Measurements from ENCODE around the gene UBE2H.

Gene UBE2H

GRCh38 chr7:129783584-129783919, 169.2 kb downstream of the UBE2H start:
- H3F3A ChIP-seq (ENCODE audit: insufficient read depth, low read length): peaks cover 17% of the 10 kb centered on the region; the same call in 1 of the 2 replicates
- TF ChIP-seq, protein P1, sequence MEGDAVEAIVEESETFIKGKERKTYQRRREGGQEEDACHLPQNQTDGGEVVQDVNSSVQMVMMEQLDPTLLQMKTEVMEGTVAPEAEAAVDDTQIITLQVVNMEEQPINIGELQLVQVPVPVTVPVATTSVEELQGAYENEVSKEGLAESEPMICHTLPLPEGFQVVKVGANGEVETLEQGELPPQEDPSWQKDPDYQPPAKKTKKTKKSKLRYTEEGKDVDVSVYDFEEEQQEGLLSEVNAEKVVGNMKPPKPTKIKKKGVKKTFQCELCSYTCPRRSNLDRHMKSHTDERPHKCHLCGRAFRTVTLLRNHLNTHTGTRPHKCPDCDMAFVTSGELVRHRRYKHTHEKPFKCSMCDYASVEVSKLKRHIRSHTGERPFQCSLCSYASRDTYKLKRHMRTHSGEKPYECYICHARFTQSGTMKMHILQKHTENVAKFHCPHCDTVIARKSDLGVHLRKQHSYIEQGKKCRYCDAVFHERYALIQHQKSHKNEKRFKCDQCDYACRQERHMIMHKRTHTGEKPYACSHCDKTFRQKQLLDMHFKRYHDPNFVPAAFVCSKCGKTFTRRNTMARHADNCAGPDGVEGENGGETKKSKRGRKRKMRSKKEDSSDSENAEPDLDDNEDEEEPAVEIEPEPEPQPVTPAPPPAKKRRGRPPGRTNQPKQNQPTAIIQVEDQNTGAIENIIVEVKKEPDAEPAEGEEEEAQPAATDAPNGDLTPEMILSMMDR (IDR thresholded peaks at IDR 0.05; ENCODE audit: low read length): no peak
- TF ChIP-seq EZH2 (optimal IDR thresholded peaks at IDR 0.05; ENCODE audit: low read depth, low read length): no peak
- TF ChIP-seq EZH2phosphoT487 (IDR thresholded peaks at IDR 0.05; ENCODE audit: low read length): no peak
- no peak overlapping the region for H3K4me3 ChIP-seq (ENCODE audit: low read length)
- DNase-seq: no peak
- H4K20me1 ChIP-seq (ENCODE audit: insufficient read depth, low read length): no peaks in the 10 kb centered on the region
- no peak overlapping the region for H3K27ac ChIP-seq (ENCODE audit: low read length)
- no peak overlapping the region for H2AFZ ChIP-seq (ENCODE audit: low read length)
- H3K4me1 ChIP-seq (ENCODE audit: low read length): peaks cover 26% of the 10 kb centered on the region
- no peaks in the 10 kb centered on the region for H3K36me3 ChIP-seq (replicated peaks; ENCODE audit: insufficient read depth, low read length)
- H3K4me2 ChIP-seq (ENCODE audit: low read depth, low read length): no peak overlapping the region
- no peaks in the 10 kb centered on the region for H3K9me2 ChIP-seq (replicated peaks; ENCODE audit: insufficient read depth, low read length)
- peaks cover 49% of the 10 kb centered on the region for H3K27me3 ChIP-seq (replicated peaks; ENCODE audit: insufficient read depth, low read length)
- H3K79me2 ChIP-seq (ENCODE audit: low read length): no peaks in the 10 kb centered on the region
- H3K9me3 ChIP-seq (replicated peaks; ENCODE audit: insufficient read depth, low read length): no peaks in the 10 kb centered on the region
- H3K9ac ChIP-seq (ENCODE audit: low read length): no peak overlapping the region

- Histone ChIP-seq H3K27ac (ENCODE audit: low read length) (no peak overlapping the region), H3K79me2 (ENCODE audit: low read length) (no peaks in the 10 kb centered on the region), H3K36me3 (replicated peaks; ENCODE audit: insufficient read depth, low read length) (no peaks in the 10 kb centered on the region), H3K9me2 (replicated peaks; ENCODE audit: insufficient read depth, low read length) (no peaks in the 10 kb centered on the region), H3K27me3 (replicated peaks; ENCODE audit: insufficient read depth, low read length) (peaks cover 49% of the 10 kb centered on the region), H3K9me3 (replicated peaks; ENCODE audit: insufficient read depth, low read length) (no peaks in the 10 kb centered on the region), H3K4me2 (ENCODE audit: low read depth, low read length) (no peak overlapping the region), H3K4me1 (ENCODE audit: low read length) (peaks cover 26% of the 10 kb centered on the region), H3K4me3 (ENCODE audit: low read length) (no peak overlapping the region), H4K20me1 (ENCODE audit: insufficient read depth, low read length) (no peaks in the 10 kb centered on the region), H3F3A (ENCODE audit: insufficient read depth, low read length) (peaks cover 17% of the 10 kb centered on the region; the same call in 1 of the 2 replicates), H2AFZ (ENCODE audit: low read length) (no peak overlapping the region), H3K9ac (ENCODE audit: low read length) (no peak overlapping the region)
- TF ChIP-seq, protein P1 (IDR thresholded peaks at IDR 0.05; ENCODE audit: low read length): no peak
- no peak for TF ChIP-seq EZH2 (optimal IDR thresholded peaks at IDR 0.05; ENCODE audit: low read depth, low read length)
- TF ChIP-seq EZH2phosphoT487 (IDR thresholded peaks at IDR 0.05; ENCODE audit: low read length): no peak
- no peak for DNase-seq
Observed at GRCh38 chr7:129782818-129783583, 169.8 kb downstream of the UBE2H start.

DNA sequence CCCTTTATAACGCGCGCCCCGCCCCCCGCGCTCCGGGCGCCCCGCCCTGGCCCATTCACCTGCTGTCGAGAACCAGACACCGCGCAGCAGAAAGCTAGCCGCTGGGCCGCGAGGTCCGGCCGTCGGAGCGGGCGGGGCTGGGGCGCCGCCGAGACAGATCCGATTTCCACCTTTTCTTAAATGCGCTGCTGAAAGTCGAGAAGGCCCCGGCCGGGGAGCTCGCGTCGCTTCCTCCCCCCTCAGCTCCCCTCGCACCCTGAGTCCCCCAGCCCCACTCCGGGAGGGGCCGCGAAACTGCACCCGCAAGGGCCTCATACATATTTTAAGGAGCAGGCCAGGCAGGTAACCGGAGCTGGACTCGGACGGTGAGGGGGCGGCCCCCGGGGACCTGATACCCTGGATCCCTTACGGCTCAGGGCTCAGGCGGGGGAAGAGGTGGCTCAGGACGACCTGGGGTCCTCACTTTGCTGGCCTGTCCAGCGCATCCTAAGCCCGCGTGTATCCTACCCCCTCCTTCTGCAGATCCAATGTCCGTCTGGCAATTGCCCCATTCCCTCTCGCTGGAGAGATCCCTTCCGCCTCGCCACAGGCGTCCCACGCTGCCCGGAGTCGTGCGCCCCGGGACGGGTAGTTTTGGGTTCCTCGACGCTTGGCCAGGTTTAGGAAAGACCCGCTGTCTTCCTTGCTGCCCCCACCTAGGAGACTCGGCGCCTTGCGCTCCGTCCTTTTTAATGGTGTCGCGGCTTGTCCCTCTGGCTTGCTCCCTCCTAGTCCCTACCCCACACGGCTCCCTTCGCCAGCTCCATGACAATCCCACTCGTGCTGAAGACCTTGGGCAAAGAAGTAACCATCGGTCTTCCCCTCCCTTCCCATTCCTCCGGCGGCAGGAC, 170.6 kb downstream of the UBE2H start:
- TF ChIP-seq EZH2phosphoT487 (IDR thresholded peaks at IDR 0.05; ENCODE audit: low read length): no peak; the same call in 1 of the 2 replicates
- Histone ChIP-seq H3K27me3 (replicated peaks; ENCODE audit: insufficient read depth, low read length) (peaks cover 49% of the 10 kb centered on the region), H3K9me2 (replicated peaks; ENCODE audit: insufficient read depth, low read length) (no peaks in the 10 kb centered on the region), H3K4me3 (ENCODE audit: low read length) (peak overlapping the region; percentile 98), H3K27ac (ENCODE audit: low read length) (no peak overlapping the region), H3F3A (ENCODE audit: insufficient read depth, low read length) (peaks cover 17% of the 10 kb centered on the region; the same call in 1 of the 2 replicates), H3K9ac (ENCODE audit: low read length) (no peak overlapping the region), H3K9me3 (replicated peaks; ENCODE audit: insufficient read depth, low read length) (no peaks in the 10 kb centered on the region), H4K20me1 (ENCODE audit: insufficient read depth, low read length) (no peaks in the 10 kb centered on the region), H3K79me2 (ENCODE audit: low read length) (no peaks in the 10 kb centered on the region), H3K4me2 (ENCODE audit: low read depth, low read length) (peak overlapping the region; percentile 86), H3K36me3 (replicated peaks; ENCODE audit: insufficient read depth, low read length) (no peaks in the 10 kb centered on the region), H2AFZ (ENCODE audit: low read length) (peak overlapping the region; percentile 99), H3K4me1 (ENCODE audit: low read length) (peaks cover 26% of the 10 kb centered on the region)
- peak; percentile 14 for DNase-seq

All from MM.1S (cell line).